Body of pancreas (tissue), 4 donors: Measurements from ENCODE around the gene AUTS2.

Experiments used
- CTCF ChIP-seq, 7 experiments: fragments of 450-650 bp in 4 of 7; fragments of 200-600 bp in 3 of 7; sonication (generic) in 3 of 7; IDR thresholded peaks; one replicate each; pipeline ENCODE4 v1.5.1; 2016 to 2019; ENCODE audit warnings: antibody characterized with exemption in 7 of 7
- POLR2A ChIP-seq, 3 donors: fragments of 450-650 bp; IDR thresholded peaks; one replicate each; pipeline ENCODE4 v1.6.1; 2016; ENCODE audit warnings: antibody characterized with exemption in 3 of 3, mild to moderate bottlenecking in 2 of 3

- TF ChIP-seq CTCF (IDR thresholded peaks at IDR 0.05) (no peak), POLR2A (IDR thresholded peaks at IDR 0.05) (no peak)
Observed at GRCh38 chr7:70044981-70045380, 446.7 kb downstream of the AUTS2 start.
